Endometrial microvascular endothelial cells (primary cell): Measurements from ENCODE around the gene RALGAPB. TPM values are rescaled to one million over a fixed set of nuclear protein-coding genes. Genes with fewer than 3 reads are reported as not detected.

ENCODE experiments used
- in situ Hi-C: cut with HindIII; loops from 2 replicates; pipeline ENCODE4 v1.10.0; 2017; ENCODE audit warnings: low sequenced_read_pairs, low pct_unique_long_range_greater_than_20kb; ENCODE audit errors: inconsistent ontology term
- total RNA-seq: library from RNA; depleted of rRNA; stranded (reverse); fragments of >200 nt; gene quantifications from one replicate; pipeline ENCODE4 v1.2.3, GENCODE V29; 2015; ENCODE audit errors: inconsistent ontology term

Gene RALGAPB
- total RNA-seq, 1 donor from 2014 or later, result 24.3 TPM

DNA sequence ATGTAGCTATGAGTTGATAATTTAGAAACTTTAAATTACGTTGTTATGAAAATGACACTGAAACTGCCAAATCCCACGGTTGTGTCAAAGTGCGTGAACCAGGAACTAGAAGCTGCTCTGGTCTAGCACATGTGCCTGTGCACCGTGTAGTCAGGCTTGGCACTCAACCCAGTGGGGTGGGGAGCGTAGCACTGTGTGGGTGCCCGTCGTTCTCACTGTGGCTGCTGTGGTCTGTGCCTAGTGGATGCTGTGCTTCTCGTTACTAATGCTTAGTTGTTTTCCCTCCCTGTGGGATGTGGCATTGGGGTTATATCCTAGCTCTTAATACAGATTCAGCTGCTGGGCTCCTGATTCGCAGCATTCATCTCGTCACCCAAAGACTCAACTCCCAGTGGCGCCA, 62.1 kb downstream of the RALGAPB start:
- in situ Hi-C loops, result no loop called here

DNA sequence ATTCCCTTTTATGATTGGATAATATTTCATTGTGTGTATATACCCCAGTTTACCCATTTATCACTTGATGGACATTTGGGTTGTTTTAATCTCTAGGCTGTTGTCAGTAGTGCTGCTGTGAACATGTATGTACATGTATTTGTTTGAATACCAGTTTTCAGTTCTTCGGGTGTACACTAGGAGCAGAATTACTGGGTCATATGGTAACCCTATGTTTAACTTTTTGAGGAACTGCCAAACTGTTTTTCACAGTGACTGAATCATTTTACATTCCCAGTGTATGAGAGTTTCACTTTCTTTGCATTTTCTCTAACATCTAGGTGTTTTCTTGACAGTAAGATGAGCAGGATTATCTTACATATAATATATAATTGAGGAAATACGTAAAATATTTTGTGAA, 63.7 kb downstream of the RALGAPB start:
- in situ Hi-C loops, result no loop called here

DNA sequence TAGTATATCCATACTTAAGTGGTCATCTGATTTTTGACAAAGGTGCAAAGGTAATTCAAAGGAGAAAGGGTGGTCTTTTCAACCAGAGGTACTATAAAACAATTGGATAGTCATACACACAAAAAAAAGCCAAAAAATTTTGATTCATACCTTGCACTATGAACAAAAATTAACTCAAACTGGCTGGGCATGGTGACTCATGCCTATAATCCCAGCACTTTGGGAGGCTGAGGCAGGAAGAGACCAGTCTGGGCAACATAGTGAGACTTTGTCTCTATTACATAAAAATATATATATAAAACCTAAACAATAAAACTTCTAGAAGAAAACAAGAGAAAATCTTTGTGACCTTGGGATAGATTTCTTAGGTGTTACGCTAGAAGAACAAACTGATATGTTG, 64.5 kb downstream of the RALGAPB start:
- in situ Hi-C loops, result no loop called here

DNA sequence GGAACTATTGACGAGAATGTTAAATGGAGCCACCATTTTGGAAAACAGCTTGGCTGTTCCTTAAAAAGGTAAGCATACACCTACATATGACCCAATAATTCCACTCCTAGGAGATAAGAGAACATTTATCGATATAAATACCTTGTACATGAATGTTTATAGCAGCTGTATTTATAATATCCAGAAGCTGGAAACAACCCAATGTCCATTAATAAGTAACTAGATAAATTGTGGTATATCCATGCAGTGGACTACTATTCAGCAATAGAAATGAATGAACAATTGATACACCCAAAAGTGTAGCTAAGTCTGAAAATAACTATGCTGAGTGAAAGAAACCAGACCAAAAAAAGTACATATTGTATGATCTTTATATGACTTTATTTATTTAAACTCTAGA, 66.1 kb downstream of the RALGAPB start:
- in situ Hi-C loops, result no loop called here

DNA sequence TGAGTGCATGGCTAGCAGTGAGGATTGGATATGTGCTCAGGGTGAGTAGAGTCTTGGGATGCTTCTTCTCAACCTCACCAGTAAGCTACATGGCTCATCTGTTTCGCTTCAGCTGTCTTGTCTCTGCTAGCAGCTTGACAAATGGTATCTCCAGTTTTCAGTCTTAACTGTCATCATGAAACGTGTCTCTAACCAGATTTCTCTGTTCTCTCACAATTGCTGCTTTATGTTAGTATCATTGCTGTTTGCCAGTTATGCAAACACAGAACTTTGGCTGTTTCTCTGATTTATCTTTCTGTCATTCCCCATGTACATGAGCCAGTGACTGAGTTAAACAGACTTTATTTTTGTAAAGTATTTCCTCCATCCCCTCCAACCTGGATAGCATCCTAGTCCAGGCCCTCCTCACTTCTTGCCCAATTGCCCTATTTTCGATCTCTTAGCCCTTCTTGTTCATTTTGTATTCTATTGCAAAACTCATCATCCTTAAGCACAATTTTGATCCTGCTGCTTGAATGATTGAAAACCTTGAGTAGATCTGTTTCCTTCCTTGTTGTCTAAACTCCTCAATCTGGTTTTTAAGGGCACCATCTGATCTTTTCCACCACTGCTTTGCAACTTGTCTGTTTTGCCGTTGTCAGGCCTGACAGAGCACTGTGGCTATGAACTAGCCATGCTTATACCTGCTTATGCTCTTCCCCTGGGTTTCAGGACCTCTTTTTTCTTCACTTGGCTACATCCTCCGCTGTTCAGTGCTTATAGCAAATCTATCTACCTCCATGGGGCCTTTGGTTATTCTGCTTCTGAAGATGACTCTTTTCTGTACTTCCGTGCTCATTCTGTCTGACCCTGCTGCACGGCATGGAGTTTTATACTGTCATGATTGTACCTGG, 70.6 kb downstream of the RALGAPB start:
- in situ Hi-C loops, result no loop called here

DNA sequence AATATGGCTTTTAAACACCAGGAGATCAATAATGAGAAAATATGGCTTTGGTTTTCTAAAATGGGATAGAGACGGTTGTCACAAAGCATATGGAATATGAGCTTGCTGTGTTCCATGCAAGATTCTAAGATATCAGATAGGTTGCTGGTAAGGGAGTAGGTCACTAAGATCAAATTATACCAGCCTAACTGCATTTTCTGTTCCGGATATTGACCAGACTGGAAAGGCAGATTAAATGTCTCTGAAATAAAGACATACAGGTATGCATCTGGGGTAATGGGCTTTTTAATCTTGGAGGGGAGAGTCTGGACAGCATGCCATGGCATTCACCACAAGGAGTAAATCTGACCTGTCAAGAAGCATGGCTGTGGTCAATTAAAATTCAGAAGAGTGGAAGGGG, 73.1 kb downstream of the RALGAPB start:
- in situ Hi-C loops, result no loop called here

DNA sequence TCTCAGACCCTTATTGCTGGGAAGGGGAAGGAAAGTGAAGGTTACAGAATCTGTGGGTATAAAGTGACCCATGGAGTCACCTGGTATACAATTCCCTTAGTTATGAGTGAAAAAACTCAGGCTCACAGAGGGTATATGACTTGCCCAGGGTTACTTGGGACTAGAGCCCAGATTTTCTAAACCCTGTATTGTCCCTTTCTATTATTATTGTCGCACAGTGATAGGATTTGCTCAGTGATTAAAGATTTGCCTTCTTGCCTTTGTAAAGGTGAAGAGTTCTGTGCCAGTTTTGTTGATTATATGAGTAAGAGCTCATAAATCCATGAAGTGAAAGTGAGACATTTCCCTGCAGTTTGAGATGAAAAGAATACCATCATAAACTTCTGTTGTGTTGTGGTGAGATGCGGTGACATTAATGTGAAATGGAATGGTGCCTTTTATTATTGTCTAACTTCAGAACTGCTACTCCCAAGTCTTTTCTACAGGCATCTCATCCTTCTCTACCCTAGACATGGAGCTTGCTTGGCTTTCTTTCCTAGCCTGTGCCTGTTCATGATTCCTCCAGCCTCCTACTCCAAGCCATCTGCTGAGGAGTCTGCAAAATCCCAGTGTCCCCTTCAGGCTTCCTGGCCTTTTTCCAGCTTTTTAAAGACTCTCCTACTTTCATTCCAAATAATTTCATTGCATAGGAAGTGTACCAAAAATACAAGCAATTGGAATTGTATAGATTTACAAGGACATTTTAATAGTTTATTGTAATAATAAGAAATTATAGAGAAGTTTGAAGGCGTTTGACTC, 74.8 kb downstream of the RALGAPB start:
- in situ Hi-C loops, result no loop called here

DNA sequence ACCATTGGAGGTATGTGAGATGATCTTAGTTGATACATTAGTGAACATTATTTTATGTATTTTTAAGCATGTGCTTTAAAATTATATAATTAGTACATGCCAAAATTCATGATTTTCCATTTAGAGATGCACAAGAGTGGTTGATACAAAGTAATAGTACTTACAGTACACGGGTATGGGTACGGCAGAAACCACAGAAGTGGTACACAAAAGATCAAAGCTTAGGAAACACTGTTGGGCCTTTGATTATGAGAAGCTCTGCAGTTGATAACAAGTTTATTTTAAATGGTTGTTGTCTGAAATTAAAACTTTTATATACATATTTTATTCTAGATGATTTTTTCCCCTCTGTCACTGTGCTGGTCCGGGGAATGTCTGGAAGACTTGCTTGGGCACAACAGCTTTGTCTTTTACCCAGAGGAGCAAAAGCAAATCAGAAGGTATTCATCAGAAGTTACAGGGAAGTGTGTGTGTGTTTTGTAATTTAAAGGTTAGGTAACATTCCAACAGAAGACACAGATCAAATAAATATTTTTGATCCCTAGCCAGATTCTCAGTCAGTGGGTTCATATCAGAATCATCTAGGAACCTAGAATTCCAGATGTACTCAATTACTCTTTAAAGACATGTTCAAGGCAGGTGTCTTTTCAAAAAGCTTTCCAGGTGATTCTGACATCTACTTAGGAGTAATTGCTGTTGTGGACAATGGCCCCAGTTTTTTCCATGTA, 75.9 kb downstream of the RALGAPB start:
- in situ Hi-C loops, result no loop called here

DNA sequence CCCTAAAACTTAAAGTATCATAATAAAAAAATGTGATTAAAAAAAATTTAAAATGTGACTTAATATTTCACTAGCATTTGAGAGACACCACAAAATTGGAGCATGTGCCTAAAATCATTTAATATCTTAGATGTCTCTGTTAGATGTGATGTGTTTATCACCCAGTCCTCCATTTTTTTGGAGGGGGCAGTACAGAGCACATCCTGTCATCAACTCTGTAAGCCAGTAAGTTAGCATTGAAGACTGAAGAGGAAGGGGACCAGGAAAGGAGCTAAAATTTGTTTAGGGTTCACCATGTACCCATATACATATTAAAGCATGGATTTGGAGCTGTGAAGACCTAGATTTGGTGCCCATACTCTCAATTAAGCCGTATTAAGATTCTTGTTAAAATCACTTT, 77.6 kb downstream of the RALGAPB start:
- in situ Hi-C loops, result no loop called here

DNA sequence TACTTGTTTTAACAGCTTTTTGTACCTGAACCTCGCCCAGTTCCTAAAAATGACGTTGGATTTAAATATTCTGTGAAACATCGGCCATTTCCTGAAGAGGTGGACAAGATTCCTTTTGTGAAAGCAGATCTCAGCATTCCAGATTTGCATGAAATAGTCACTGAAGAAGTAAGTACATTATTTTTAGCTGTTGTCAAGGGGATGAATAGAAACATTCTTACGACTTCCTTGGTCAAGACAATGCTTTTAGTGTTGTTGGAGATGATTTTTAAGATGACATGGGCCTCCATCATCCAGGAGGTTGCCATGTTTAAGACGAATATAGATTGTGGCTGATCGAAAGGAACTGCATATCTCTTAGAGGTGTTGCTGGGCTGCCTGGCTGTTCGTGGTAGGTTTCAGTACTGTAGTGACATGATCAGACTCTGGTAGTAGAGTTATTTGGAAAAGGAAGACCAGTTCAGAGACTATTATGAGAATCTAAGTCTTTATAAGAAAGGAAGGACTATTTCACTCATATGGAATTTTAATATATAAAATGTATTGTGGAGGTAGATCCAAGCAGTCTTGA, 78.5 kb downstream of the RALGAPB start:
- in situ Hi-C loops, result no loop called here

DNA sequence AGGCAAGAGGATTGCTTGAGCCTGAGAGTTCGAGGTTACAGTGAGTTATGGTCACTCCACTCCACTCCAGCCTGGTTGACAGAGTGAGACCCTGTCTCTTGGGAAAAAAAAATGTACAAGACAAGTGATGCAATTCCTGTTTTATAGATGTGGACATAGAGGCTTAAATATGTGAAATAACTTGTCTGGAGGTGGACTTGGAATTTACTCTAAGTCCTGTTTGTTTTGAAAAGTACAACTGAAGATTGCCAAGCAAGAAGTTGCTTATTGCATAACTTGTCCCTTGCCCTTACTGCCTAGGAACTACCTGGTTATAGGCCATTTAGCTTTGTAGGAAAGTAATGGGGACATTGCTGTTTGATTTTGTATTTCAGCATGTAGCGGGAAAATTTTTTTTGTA, 82.3 kb downstream of the RALGAPB start:
- in situ Hi-C loops, result no loop called here

DNA sequence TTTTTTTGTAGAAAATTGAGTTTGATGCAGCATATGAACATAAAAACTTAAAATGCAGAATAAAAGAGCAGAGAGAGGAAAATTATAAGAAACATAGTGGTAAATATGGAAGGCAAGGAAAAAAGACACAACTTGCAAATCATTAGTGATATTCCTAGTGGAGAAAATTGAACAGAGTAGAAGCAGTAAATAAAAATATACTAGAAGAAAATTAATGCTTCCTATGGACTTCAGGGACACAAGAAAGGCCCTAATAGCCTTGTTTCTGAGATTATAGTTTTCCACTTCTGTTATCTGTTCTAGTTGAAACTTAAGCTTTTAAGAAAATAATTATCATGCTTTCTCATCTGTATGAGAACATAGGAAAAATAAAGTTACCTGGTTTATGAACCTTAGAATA, 82.8 kb downstream of the RALGAPB start:
- in situ Hi-C loops, result no loop called here

DNA sequence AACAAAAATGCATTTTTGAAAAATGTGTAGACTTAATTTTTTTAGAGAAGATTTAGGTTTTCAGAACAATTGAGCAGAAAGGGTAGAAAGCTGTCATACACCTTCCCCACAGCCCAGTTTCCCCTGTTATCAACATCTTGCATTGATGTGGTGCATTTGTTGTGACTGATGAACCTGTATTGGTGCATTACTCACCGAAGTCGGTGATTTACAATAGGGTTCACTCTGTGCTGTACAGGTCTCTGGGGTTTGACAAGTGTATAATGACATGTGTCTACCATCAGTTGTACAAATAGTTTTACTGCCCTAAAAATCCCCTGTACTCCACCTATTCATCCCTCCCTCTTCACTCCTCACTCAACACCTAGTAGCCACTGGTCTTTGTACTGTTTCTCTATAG, 84.5 kb downstream of the RALGAPB start:
- in situ Hi-C loops, result no loop called here

DNA sequence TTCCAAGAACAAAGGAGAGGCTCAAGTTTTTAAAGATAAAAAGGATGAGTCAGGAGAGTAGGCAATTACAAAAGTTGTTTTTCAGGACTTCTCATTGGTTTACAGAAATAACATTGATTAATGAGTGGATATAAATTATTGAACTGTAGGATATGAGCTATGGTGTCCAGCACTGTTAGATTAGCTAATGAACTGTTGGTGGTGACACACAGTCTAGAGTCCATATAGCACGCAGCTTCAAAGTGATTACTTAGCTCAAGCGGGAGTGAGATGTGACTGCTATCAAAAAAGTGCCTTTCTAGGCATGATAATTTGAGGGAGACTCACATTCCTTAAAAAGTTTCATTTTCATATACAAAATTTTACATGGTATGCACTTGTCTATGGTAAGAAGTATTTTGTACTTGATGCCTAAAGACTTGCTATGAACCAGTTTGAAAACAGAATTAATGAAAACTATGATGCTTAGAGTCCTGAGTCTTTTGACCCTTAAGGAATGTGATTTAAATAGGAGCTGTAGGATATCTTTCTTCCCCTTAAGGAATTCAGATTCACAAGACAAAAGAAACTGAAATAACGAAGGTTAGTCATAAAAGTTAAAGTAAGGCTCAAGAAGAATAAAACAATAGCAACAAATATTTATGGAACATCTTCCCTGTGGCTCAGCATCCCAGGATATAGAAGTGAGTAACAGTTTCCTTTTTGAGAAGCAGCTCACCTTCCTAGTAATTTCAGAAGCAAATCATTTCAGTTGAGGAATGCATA, 86.1 kb downstream of the RALGAPB start:
- in situ Hi-C loops, result no loop called here

DNA sequence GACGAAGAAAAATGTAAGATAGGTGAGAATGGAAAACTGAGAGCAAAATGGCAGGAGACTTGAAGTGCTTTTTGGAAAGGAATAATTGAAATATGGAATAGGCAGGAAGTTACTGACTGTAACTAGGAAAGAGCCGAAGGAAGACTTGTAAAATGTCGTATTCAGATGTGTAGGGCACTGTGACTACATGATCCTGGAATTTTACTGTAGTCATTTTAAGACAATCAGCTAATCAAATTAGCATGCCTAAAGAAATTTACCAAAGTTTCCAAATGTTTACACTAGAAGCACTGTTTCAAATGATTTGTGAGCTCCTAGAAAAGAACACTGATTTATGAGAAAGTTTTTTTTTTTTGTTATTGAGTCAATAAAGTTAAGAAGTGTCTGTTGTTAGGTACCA, 87.1 kb downstream of the RALGAPB start:
- in situ Hi-C loops, result no loop called here

DNA sequence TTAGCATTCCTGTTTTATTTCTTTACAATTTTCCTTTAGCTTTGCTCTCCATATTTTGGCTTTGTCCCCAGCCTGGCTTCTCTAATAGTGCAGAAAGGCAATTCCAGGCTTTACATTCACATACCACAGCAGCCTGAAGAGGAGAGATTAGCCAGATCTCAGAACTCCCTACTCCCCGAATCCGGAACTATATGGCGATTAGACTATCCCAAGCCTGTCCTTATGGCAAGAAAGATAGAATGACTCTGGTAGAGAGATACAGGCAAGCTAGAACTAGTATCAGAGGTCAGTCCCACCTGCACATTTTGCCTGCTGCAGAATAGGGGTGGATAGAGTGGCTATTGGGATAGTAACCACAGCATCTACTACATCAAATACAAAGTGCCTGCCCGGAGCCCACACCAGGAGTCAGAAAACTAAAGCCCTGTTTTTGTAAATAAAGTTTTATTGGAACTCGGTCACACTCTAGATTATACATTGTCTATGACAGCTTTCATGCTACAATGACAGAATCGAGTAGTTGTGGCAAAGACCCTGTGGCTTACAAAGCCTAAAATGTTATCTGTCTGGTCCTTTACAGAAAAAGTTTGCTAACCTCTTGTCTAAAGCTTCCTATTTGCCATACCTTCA, 91.3 kb downstream of the RALGAPB start:
- in situ Hi-C loops, result no loop called here

DNA sequence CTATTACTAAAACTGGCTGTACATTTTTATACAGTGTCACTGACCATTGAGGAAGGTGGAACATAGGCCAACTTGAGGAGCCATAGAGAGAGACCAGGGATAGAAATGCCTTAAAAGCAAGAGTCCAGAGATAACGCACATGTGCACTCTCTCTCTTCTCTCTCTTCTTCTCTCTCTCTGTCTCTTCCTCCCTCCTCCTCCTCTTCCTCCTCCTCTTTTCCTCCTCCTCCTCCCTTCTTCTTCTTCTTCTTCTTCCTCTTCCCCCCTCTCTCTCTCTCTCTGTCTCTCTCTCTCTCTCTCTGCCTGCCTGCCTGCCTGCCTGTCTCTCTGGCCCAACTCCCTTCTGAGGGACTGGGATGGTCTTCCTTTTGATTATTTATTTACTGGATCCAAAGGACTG, 92.0 kb downstream of the RALGAPB start:
- in situ Hi-C loops, result no loop called here

DNA sequence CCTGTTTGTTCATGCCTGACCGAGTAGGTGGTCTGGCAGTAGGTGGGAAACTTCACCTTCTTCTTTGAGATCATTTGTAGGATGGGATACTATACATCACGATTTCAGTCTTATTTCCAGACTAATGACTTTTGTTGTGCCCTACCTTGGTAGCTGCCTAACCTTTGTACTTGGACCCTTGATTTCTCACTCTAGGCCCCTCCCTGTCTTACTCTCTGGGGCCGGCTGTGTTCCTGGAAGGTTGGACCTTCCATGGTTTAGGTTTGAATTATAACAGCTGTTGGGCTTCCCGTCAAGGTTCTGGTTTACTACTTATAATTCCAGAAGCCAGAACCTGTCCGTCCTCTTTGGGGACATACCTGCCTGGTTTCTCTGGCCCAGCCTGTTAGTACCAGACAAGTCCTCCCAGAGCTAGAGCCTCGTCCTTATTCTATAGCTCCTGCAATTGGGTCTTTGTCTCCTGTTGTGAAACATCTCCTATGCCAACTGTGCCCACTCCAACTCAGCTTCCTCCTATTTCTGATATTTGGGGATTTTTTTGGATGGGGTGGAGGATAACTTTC, 93.5 kb downstream of the RALGAPB start:
- in situ Hi-C loops, result no loop called here
